ENCODE data around the gene UMODL1.

The UMODL1 gene

GRCh38 chr21:42027085-42027821 is 43.9 kb upstream of the UMODL1 start:
- peak; percentile 11 for DNase-seq (ENCODE audit: low read depth)
- H3K4me3 ChIP-seq (replicated peaks; ENCODE audit: low read depth, low read length), result no peak overlapping the region
- no peak for TF ChIP-seq CTCF (IDR thresholded peaks at IDR 0.05; ENCODE audit: low read length, missing control alignments)

GRCh38 chr21:42027822-42028765 is 43.0 kb upstream of the UMODL1 start:
- TF ChIP-seq CTCF (IDR thresholded peaks at IDR 0.05; ENCODE audit: low read length, missing control alignments), result no peak
- DNase-seq (ENCODE audit: low read depth), result no peak
- H3K4me3 ChIP-seq (replicated peaks; ENCODE audit: low read depth, low read length), result no peak overlapping the region

- no peak for DNase-seq (ENCODE audit: low read depth)
- TF ChIP-seq CTCF (IDR thresholded peaks at IDR 0.05; ENCODE audit: low read length, missing control alignments), result no peak
Measured at GRCh38 chr21:42028766-42029425, 42.2 kb upstream of the UMODL1 start.

GRCh38 chr21:42030311-42030710 is 40.8 kb upstream of the UMODL1 start:
- no peak overlapping the region for H3K4me3 ChIP-seq (replicated peaks; ENCODE audit: low read depth, low read length)
- no peak for DNase-seq (ENCODE audit: low read depth)
- TF ChIP-seq CTCF (IDR thresholded peaks at IDR 0.05; ENCODE audit: low read length, missing control alignments), result no peak

More at GRCh38 chr21:42028766-42029425, 42.2 kb upstream of the UMODL1 start:
- no peak overlapping the region for H3K4me3 ChIP-seq (replicated peaks; ENCODE audit: low read depth, low read length)

GRCh38 chr21:42031241-42031640 is 39.9 kb upstream of the UMODL1 start:
- TF ChIP-seq CTCF (IDR thresholded peaks at IDR 0.05; ENCODE audit: low read length, missing control alignments), result no peak
- no peak for DNase-seq (ENCODE audit: low read depth)
- no peak overlapping the region for H3K4me3 ChIP-seq (replicated peaks; ENCODE audit: low read depth, low read length)

GRCh38 chr21:42031816-42032215 is 39.3 kb upstream of the UMODL1 start:
- no peak for TF ChIP-seq CTCF (IDR thresholded peaks at IDR 0.05; ENCODE audit: low read length, missing control alignments)
- DNase-seq (ENCODE audit: low read depth), result no peak
- no peak overlapping the region for H3K4me3 ChIP-seq (replicated peaks; ENCODE audit: low read depth, low read length)

Measured in fibroblast of pulmonary artery (primary cell).